ENCODE measurements around the gene ARL15.

DNA sequence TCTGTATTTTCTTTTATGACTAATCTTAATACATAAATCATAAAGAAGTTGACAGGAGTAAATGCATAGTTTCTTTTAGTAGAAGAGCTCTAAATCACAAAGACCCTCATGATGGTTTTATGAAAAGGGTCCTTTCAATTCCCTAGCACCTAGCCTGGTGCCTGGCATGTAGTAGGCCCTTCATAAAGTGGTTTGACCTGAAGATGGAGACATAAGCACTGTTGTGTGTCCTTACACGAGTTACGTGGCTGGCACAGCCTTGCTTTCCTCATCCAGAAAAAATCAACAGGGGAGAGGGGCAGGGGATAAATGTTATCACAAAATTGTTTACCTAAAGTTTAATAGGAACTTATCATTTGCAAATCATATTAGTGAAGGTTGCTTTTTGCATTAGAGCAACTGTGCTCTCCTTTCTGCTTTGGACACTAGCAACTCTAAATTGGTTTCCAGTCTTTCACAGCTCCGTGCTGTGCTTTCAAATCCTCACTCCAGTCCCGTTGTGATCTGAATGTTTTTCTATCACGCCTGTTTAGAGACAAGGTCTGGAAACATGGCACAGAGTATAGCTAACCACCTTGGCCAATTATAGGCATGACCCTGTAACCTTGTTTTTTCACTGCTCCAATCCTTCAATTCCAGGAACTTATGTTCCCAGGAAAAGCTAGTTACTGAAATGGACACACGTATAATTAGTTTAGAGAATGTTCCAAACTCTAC is 55.7 kb downstream of the ARL15 start:
- TF ChIP-seq CTCF (conservative IDR thresholded peaks at IDR 0.05; ENCODE audit: low read length) (peak; percentile 53), EZH2phosphoT487 (IDR thresholded peaks at IDR 0.05; ENCODE audit: borderline replicate concordance) (no peak)

Measured in Loucy (cell line).